AG09309 (cell line): ENCODE measurements around the gene PXT1.
"Not testable (repeated sequence)": the region's sequence is repeated elsewhere in the genome, so short reads cannot be mapped to it uniquely, and the experiment has no call there.

Source experiments
- DNase-seq: peaks from one replicate; pipeline ENCODE4 v3.0.0-alpha.2; 2010; ENCODE audit warnings: low read depth
- H3K4me3 ChIP-seq: 2 replicates; pipeline ENCODE4 v1.5.1; 2011; ENCODE audit warnings: mild to moderate bottlenecking, low read depth, low read length, moderate library complexity; ENCODE audit not compliant: control insufficient read depth
- CTCF ChIP-seq: IDR thresholded peaks from 2 replicates; pipeline ENCODE4 v1.5.1; 2011; ENCODE audit warnings: mild to moderate bottlenecking, low read depth, low read length, inconsistent platforms; ENCODE audit not compliant: insufficient read depth, control insufficient read depth; ENCODE audit errors: missing control alignments

PXT1 gene

GRCh38 chr6:36442671-36443470 is at the start of gene PXT1, which contains the start of gene KCTD20:
TSS of gene PXT1 (minus strand) at chr6:36442854. CDS start at chr6:36426082, 16,772 bp downstream.
TSS of gene KCTD20 (plus strand) at chr6:36443000. CDS start at chr6:36470098, 27,098 bp downstream.
- H3K4me3 ChIP-seq = peak within 1 kb of the TSS; percentile 83
- peak; percentile 46 for DNase-seq
- TF ChIP-seq CTCF = no peak

- TF ChIP-seq CTCF = no peak
- H3K4me3 ChIP-seq = no peak overlapping the region
- no peak for DNase-seq
Observed at GRCh38 chr6:36492092-36492491, 49.4 kb upstream of the PXT1 start.

- H3K4me3 ChIP-seq = no peak overlapping the region
- DNase-seq = no peak
- TF ChIP-seq CTCF = no peak
Observed at GRCh38 chr6:36491378-36491965, 48.8 kb upstream of the PXT1 start.

- no peak for TF ChIP-seq CTCF
- no peak overlapping the region for H3K4me3 ChIP-seq
Observed at GRCh38 chr6:36489426-36489825, 46.8 kb upstream of the PXT1 start.

GRCh38 chr6:36488221-36488620 is 45.6 kb upstream of the PXT1 start:
- H3K4me3 ChIP-seq = no peak overlapping the region
- DNase-seq = no peak
- no peak for TF ChIP-seq CTCF

More at GRCh38 chr6:36489426-36489825, 46.8 kb upstream of the PXT1 start:
- no peak for DNase-seq

- TF ChIP-seq CTCF = no peak
- DNase-seq = no peak
Observed at GRCh38 chr6:36487698-36488097, 45.0 kb upstream of the PXT1 start.

GRCh38 chr6:36484736-36485135 is 42.1 kb upstream of the PXT1 start:
- H3K4me3 ChIP-seq = no peak overlapping the region
- no peak for TF ChIP-seq CTCF
- no peak for DNase-seq

More at GRCh38 chr6:36487698-36488097, 45.0 kb upstream of the PXT1 start:
- no peak overlapping the region for H3K4me3 ChIP-seq

- not testable (repeated sequence) for H3K4me3 ChIP-seq, DNase-seq
Observed at GRCh38 chr6:36483326-36483725, 40.7 kb upstream of the PXT1 start.
